ENCODE results near the gene HBA1.

DNA sequence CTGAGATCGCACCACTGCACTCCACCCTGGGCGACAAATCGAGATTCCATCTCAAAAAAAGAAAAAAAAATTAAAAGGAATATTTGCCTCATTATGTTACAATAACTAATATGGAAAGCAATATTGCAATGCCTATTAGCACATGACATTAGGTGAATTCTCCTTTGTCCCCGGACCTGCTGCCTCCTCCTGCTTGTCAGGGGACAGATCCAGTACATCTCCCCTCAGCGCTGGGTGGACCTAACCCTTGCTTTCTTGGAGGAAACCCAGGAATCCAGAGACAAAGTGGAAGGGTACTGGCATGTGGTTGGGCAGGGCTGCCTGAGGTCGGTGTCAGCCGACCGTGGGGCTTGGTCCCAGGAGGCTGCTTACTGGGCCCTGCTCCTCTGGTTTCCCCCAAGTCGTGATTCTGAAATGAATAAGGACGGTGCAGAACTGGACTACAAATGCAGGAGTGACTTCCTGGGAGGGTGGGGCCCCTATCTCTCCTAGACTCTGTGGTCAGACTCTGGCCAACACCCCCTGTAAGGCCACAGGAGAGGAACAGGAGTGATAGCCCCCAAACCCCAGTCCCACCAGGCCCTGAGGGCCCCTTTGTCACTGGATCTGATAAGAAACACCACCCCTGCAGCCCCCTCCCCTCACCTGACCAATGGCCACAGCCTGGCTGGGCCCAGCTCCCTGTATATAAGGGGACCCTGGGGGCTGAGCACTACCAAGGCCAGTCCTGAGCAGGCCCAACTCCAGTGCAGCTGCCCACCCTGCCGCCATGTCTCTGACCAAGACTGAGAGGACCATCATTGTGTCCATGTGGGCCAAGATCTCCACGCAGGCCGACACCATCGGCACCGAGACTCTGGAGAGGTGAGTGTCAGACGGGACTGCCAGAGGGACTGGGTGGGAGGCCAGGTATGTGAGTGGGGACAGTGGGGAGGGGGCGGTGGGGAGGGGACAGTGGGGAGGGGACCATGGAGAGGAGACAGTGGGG is 24.0 kb upstream of the HBA1 start, which contains the start of gene HBZ:
- TF ChIP-seq, protein P1, sequence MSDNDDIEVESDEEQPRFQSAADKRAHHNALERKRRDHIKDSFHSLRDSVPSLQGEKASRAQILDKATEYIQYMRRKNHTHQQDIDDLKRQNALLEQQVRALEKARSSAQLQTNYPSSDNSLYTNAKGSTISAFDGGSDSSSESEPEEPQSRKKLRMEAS (CRISPR knock-in tag; IDR thresholded peaks at IDR 0.05) = no peak
- TF ChIP-seq, protein P2, sequence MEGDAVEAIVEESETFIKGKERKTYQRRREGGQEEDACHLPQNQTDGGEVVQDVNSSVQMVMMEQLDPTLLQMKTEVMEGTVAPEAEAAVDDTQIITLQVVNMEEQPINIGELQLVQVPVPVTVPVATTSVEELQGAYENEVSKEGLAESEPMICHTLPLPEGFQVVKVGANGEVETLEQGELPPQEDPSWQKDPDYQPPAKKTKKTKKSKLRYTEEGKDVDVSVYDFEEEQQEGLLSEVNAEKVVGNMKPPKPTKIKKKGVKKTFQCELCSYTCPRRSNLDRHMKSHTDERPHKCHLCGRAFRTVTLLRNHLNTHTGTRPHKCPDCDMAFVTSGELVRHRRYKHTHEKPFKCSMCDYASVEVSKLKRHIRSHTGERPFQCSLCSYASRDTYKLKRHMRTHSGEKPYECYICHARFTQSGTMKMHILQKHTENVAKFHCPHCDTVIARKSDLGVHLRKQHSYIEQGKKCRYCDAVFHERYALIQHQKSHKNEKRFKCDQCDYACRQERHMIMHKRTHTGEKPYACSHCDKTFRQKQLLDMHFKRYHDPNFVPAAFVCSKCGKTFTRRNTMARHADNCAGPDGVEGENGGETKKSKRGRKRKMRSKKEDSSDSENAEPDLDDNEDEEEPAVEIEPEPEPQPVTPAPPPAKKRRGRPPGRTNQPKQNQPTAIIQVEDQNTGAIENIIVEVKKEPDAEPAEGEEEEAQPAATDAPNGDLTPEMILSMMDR (IDR thresholded peaks at IDR 0.05) = no peak
- TF ChIP-seq, protein P3, sequence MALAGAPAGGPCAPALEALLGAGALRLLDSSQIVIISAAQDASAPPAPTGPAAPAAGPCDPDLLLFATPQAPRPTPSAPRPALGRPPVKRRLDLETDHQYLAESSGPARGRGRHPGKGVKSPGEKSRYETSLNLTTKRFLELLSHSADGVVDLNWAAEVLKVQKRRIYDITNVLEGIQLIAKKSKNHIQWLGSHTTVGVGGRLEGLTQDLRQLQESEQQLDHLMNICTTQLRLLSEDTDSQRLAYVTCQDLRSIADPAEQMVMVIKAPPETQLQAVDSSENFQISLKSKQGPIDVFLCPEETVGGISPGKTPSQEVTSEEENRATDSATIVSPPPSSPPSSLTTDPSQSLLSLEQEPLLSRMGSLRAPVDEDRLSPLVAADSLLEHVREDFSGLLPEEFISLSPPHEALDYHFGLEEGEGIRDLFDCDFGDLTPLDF (CRISPR knock-in tag; IDR thresholded peaks at IDR 0.05) = no peak
- TF ChIP-seq, protein P4, sequence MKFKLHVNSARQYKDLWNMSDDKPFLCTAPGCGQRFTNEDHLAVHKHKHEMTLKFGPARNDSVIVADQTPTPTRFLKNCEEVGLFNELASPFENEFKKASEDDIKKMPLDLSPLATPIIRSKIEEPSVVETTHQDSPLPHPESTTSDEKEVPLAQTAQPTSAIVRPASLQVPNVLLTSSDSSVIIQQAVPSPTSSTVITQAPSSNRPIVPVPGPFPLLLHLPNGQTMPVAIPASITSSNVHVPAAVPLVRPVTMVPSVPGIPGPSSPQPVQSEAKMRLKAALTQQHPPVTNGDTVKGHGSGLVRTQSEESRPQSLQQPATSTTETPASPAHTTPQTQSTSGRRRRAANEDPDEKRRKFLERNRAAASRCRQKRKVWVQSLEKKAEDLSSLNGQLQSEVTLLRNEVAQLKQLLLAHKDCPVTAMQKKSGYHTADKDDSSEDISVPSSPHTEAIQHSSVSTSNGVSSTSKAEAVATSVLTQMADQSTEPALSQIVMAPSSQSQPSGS (CRISPR knock-in tag; IDR thresholded peaks at IDR 0.05; ENCODE audit: borderline replicate concordance, low read depth) = no peak

Data from WTC11 (cell line).